ENCODE results near the gene NFKB2.

The NFKB2 gene

GRCh38 chr10:102409604-102410428, 14.3 kb downstream of the NFKB2 start:
- DNase-seq, result no peak

DNA sequence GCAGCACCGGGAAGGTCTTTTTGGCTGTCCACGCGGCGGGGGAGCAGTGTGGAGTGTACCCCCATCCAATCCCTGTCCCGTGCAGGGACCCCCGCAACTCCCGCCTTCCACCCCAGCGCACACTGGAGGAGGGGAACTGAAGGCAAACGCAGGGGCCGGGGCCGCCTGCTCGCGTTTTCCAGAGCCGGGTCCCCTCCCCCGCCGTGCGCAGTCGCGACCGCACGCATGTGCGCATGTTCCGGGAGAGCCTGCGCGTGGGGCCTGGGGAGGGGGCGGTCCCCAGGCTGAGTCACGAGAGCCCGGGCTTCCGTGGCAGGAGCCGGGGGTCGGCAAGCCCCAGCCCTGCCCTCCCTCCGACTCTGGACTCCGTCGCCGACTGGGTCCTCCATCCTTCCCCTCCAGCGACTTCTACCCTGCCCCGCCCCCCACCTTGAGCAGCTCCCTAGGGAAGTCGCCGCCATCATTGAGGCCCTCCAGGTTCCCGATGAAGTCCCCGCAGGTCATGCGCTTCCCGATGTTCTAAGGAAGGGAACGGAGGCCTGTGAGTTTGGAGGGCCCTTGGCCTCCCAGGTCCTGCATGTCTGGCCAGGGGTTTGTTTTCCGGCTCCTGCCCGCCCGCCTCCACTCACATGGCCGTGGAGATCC, 15.0 kb downstream of the NFKB2 start:
- DNase-seq, result no peak

DNA sequence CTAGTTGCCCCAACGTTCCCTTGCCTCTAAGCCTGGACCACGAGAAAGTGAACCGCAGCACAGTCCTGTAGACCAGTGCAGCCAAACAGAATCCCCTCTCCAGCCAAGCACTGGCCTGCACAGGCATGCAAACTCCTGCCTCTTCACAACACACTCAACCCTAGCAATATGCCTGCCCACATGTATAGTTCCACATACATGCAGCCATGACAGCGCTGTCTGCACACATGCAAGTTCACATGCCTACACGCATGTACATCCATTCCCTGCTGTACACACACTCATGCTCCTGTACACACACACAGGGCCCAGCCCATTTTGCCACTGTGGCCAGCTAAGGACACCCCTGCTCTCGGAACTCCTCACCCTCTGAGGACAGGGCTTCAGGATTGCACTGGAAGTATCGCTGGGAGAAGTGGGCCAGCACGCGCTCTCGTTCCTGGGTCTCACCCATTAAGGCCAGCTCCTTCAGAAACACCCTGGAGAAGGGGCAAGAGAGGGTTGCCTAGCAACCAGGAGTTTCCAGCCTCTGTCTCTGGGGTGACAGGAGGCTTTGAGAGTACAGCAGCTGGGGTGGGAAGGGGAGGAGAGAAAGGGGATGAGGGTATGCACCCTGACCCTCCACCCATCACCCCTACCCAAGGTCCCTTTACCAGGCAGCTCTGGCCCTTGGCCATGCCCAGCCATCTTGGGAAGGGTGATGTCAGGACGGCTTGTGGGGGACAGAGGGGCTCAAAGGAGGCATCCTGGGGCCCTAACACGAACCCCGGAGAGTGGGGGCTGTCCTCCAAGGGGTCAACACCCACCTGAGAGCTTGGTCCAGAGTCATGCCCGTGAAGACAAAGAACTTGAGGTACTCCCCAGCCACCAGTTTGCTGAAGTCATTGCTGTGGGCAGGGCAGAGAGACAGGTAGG, 16.1 kb downstream of the NFKB2 start:
- no peak for DNase-seq

GRCh38 chr10:102412293-102412692, 16.8 kb downstream of the NFKB2 start:
- no peak for DNase-seq

DNA sequence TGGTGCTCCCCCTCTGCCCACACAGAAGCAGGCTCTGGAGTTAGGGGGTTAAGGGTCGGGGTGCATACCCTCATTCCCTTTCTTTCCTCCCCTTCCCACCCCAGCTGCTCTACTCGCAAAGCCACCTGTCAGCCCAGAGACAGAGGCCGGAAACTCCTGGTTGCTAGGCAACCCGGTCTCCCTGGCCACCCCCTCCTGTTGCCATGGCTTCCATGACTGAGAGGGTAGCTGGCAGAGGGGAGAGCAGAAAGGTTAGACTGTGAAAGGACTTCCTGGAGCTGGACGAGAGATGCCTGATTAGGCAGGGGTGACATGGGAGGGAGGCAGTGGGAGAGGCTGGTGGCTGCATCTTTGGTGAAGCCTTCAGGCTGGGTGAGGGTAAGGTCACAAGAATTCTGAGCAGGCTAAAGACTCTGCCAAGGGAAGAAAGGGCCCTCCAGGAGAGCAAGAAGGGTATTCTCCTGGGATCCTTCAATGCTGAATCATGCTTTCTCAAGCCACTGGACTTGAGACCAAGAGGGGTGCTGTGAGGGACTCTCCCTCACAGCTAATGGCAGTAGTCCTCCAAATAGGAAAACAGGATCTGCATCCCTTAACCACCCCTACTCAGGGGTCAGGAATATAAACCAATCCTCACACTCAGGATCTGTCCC, 17.7 kb downstream of the NFKB2 start:
- peak; percentile 37 for DNase-seq

DNA sequence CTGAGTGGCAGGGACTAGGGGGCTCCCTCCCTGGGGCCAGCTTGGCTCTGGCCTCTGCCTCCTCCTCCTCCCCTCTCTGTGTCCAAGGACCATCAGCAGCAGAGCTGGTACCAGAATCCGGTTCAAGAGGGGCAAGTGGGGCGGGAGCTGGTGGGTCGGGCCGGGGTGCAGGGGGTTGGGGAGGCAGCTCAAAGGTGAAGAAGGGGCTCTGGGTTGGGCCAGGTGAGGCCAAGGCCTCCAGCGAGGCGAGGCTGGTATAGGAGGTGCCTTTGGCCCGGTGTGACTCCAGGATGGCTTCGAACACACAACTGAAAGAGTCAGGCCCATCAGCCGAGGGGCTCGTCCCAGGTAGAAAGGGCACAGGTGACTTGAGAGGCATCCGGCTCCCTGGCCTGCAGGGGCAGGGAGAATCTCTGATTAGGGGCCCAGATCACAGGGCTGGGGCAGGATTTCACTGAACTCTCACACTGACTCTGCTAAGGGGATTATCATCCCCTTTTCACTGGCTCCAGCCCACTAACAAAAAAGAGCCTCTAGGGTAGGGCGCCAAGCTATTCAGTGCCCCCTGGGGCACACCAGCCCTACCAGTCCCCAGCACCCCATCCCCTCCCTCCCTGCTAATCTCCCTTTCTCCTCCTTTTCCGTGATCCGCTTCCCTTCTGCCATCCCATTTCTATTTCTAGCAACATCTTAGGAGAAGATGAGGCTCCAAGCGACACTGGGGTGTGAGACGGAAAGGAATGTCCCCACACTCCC, 18.5 kb downstream of the NFKB2 start:
- DNase-seq, result no peak

DNA sequence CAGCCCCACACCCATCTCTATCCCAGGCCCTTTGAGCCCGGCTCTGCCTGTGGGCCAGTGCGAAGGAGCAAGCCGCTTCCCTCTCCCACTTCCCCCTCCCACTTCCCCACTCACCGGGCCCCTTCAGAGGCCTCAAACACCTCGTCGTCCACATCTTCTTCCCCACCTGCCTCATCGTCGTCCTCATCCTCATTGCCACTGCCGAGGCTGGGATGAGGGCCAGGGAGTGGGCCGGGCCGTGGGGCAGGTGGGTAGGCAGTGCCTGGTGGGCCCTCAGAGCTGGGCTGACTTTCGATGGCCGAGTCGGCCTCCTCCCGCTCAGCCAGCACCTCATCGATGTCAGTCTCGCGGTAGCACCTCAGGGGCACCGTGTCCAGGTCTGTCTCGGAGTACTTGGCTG, 19.2 kb downstream of the NFKB2 start:
- DNase-seq, result no peak

- no peak for DNase-seq
These were observed 20.8 kb downstream of the NFKB2 start for GRCh38 chr10:102416283-102416682.

- DNase-seq, result no peak
These were observed 21.2 kb downstream of the NFKB2 start for GRCh38 chr10:102416695-102417094.

GRCh38 chr10:102418622-102419268, 23.2 kb downstream of the NFKB2 start, which contains the start of gene PSD:
Gene PSD (minus strand): TSS chr10:102418785. CDS start chr10:102417038, 1,747 bp downstream.
- DNase-seq, result no peak

DNA sequence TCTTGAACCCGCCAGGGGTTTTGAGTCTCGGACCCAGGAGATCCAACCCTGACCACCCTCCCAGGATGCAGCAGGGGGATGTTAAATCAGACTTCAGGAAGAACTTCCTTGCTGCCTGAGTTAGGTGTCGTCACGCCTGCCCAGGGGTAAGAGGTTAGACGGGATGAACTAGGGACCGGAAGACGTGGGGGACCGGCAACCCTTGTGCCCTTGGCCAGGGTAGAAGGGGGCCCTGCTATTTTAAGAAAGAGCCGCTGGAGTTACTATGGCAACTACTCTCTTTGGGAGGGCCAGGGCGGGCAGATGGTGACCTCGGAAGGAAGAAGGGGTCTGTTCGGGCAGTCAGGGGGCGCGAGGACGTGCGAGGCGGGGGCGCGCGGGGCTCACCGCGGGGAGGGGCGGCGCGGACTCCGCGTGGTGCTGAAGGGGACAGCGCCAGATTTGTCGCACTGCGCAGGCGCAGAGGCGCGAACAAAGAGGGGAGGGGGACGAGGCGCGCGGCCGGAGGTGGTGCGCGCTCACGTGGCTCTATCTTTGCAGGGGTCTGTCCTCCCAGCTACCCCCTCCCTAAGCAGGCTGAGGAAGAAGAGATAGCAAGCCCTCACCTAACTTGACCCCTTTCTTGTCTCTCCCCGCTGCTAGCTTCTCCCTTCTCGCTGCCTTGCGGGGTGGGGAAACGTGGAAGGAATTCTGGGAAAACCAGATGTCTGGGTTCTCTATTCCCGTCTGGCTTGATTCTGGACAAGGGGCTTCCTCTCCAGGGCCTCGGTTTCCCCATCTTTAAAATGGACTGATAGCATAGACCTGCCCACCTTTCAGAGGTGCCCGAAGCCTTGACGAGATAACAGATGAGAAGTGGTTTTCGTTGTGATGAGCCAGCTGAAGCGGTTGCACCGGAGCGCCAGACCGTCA, 24.0 kb downstream of the NFKB2 start:
- no peak for DNase-seq

DNA sequence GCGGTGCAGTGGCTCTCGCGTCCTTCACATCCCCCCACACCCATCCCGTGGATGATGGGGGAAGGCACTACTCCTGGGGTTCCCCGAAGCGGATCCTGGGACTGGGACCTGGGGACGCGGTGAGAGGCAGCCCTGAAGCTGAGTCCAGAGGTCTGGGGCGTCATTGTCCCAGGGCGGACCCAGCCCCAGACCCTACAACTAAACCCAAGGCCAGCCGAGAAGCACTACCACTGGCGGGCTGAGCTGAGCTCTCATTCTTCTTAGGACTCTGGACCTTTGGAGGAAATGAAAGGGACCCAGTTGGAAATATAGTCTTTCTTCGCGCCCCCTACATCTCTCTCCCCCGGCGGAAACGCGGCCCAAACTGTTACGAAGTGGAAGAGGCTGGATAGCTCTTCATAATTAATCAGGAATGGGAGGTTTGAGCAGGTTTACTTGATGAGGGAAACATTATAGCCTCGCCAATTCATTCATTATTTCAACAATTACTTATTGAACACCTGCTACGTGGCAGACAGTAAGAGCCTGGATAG, 24.7 kb downstream of the NFKB2 start:
- DNase-seq, result no peak

- DNase-seq, result peak; percentile 73
These were observed 25.4 kb downstream of the NFKB2 start, which contains the start of gene FBXL15 for GRCh38 chr10:102420714-102421506. Gene FBXL15 (plus strand): TSS chr10:102420836. CDS start chr10:102421130, 294 bp downstream.

- DNase-seq, result no peak
These were observed 25.9 kb downstream of the NFKB2 start for GRCh38 chr10:102421507-102421756.

- no peak for DNase-seq
These were observed 26.4 kb downstream of the NFKB2 start for GRCh38 chr10:102421757-102422512.

DNA sequence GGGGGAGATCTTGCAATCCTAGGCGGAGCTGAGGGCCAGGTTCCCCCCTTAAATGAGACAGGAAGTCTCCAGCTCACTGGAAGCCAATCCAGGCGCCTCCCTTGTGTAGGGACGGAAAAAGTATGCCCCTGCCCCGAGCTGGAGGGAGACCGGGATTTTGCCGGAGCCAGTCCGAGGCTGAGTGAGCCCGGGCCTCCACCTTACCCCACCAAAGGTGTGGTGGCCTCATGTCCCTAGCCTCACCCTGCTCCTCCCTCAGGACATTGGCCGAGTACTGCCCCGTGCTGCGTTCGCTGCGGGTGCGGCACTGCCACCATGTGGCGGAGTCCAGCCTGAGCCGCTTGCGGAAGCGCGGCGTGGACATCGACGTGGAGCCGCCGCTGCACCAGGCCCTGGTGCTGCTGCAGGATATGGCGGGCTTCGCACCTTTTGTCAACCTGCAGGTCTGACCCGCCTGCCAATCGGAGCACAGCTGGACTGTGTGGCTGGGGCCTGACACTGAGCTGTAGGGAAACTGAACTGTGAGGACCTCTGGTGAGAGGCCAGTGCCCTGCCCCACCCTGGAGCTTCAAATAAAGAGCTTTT, 27.1 kb downstream of the NFKB2 start:
- no peak for DNase-seq

DNA sequence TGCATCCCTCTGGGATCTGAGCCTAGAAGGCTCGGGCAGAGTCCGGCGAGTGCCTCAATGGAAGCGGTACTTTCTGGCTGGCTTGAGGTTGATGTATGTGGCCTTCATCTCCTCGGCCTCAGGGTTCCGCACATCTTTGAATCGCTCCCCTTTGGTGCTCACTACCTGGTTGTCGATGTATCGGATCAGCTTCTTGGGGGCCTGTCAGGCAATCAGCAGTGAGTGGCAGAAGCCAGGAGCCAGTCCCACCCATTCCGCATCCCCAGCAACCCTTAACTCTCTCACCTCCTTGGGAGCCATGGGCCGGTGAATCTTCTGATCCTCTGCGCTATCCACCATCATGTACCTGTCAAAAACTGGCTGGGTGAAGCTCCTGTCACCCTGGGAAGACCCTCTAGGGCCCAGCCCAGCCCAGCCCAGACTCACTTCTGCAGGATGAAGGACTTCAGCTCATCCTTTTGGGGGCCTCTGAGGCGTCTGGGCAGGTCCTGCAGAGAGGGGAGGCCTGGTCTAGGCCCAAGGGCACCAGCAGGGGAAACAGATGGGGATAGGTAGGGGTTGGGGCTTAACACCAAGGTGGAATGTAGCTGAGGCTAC, 28.0 kb downstream of the NFKB2 start:
- no peak for DNase-seq

- DNase-seq, result no peak
These were observed 28.6 kb downstream of the NFKB2 start for GRCh38 chr10:102424145-102424544.
